ENCODE measurements around the gene CEP290. TPM values are rescaled to one million over a fixed set of nuclear protein-coding genes. Genes with fewer than 3 reads are reported as not detected.

The CEP290 gene
- total and polyA plus RNA-seq, 4 donors = 2.1 to 16.2 (median 8.1) TPM

DNA sequence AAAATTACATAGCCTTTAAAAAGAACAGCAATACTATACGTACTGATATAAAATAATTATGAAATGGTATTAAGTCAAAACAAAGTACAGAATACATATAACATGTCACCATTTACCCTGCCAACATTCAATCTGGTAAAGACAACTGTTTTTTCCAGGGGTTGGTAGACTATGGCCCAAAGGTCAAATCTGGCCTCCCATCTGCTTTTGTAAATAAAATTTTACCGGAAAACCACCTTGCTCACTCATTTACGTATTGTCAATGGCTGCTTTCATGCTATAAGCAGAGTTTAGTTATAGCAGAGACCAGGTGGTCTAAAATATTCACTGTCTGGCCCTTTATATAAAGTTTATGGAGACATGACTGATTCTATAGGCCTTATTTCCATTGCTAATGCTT lies 14.0 kb downstream of the CEP290 start:
- Histone ChIP-seq H3K36me3 (ENCODE audit: control insufficient read depth in 1 of 2, insufficient read depth in 2 of 2, low read length in 1 of 2) (peaks cover 2% of the 10 kb centered on the region in 2 donors), H3K4me3 (ENCODE audit: low read length in 2 of 2) (no peak overlapping the region), H3K27ac (ENCODE audit: low read depth in 1 of 2, low read length in 2 of 2) (no peak overlapping the region), H3K4me1 (ENCODE audit: control insufficient read depth in 1 of 2, insufficient read depth in 2 of 2, low read length in 2 of 2) (no peaks in the 10 kb centered on the region), H3K27me3 (ENCODE audit: control insufficient read depth in 1 of 2, insufficient read depth in 2 of 2, low read length in 1 of 2) (no peaks in the 10 kb centered on the region), H3K9me3 (ENCODE audit: control insufficient read depth, low read length) (no peaks in the 10 kb centered on the region)
- DNase-seq (no peak), ATAC-seq (ENCODE audit: low FRiP score) (no peak)
- 95 to 97% methylated on average over 3 of the region's 3 CpGs for WGBS, 2 donors
- intact Hi-C loops (cut with DNase I) = loop anchor here in 1 of 2 donors (10.0 kb wide), 1 partner anchor 83 kb away; no protein-coding TSS in a partner anchor

DNA sequence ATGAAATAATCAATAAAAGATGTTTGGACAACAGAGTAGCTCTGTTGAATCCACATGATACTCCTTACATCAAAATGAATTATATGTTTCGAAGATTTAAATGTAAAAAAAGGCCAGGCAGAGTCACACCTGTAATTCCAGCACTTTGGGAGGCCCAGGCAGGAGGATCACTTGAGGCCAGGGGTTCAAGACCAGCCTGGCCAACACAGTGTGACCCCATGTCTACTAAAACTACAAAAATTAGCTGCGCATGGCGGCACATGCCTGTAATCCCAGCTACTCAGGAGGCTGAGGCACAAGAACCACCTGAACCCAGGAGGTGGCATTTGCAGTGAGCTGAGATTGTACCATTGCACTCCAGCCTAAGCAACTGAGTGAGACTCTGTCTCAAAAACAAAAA lies 14.8 kb downstream of the CEP290 start:
- Histone ChIP-seq H3K4me1 (ENCODE audit: control insufficient read depth in 1 of 2, insufficient read depth in 2 of 2, low read length in 2 of 2) (no peaks in the 10 kb centered on the region), H3K4me3 (ENCODE audit: low read length in 2 of 2) (no peak overlapping the region), H3K36me3 (ENCODE audit: control insufficient read depth in 1 of 2, insufficient read depth in 2 of 2, low read length in 1 of 2) (peaks cover 2% of the 10 kb centered on the region in 2 donors), H3K27ac (ENCODE audit: low read depth in 1 of 2, low read length in 2 of 2) (no peak overlapping the region), H3K27me3 (ENCODE audit: control insufficient read depth in 1 of 2, insufficient read depth in 2 of 2, low read length in 1 of 2) (no peaks in the 10 kb centered on the region), H3K9me3 (ENCODE audit: control insufficient read depth, low read length) (no peaks in the 10 kb centered on the region)
- ATAC-seq (ENCODE audit: low FRiP score) (no peak), DNase-seq (no peak)
- 99% methylated on average over 3 of the region's 3 CpGs for WGBS, 2 donors
- intact Hi-C loops (cut with DNase I) = loop anchor here in 1 of 2 donors (10.0 kb wide), 1 partner anchor 82 kb away; no protein-coding TSS in a partner anchor

DNA sequence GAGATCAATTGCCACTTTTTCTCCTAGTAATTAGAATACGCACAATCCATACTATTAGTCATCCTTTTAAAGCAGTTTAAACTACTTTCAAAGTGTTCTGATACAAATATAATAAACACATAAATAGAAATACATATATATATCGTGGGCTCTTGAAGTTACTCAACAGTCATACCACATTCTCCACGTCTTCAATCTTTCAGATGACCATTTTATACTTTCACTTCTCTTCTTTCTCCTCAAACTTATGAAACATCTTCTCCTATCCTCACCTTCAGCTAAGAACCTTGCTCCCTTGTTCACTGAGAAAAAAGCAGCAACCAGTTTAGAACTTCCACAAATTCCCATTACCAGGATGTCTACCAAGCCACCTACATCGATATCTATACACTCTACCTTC lies 19.2 kb downstream of the CEP290 start:
- H3K4me1 ChIP-seq (ENCODE audit: control insufficient read depth in 1 of 2, insufficient read depth in 2 of 2, low read length in 2 of 2) = no peaks in the 10 kb centered on the region
- H3K9me3 ChIP-seq (ENCODE audit: control insufficient read depth, low read length) = no peaks in the 10 kb centered on the region
- ATAC-seq (ENCODE audit: low FRiP score) (no peak), DNase-seq (no peak)
- no peak overlapping the region for H3K4me3 ChIP-seq (ENCODE audit: low read length in 2 of 2)
- intact Hi-C loops (cut with DNase I) = loop anchor here in 1 of 2 donors (10.0 kb wide), 1 partner anchor 78 kb away; no protein-coding TSS in a partner anchor
- 70% methylated on average over 4 of the region's 4 CpGs for WGBS, 2 donors
- peaks cover 2% of the 10 kb centered on the region in 2 donors for H3K36me3 ChIP-seq (ENCODE audit: control insufficient read depth in 1 of 2, insufficient read depth in 2 of 2, low read length in 1 of 2)
- no peaks in the 10 kb centered on the region for H3K27me3 ChIP-seq (ENCODE audit: control insufficient read depth in 1 of 2, insufficient read depth in 2 of 2, low read length in 1 of 2)
- H3K27ac ChIP-seq (ENCODE audit: low read depth in 1 of 2, low read length in 2 of 2) = no peak overlapping the region

DNA sequence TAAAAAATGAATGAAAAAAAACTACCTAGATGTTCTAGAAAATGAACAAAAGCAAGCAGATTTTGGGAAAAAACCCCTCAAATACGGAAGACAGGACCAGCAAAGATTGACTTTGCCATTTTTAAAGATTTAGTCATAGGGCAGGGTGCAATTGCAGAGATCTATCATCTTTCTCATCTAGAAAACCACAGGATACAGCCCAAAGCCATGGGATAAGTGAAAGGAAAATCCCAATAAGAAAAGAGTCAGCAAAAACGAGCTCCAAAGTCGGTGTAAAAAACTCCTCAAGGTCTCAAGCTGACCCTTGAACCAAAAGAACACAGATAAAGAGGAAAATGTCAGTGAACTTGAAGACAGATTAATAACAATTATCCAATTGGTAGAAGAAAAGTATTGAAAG lies 28.0 kb downstream of the CEP290 start:
- ATAC-seq (ENCODE audit: low FRiP score) = no peak
- intact Hi-C loops (cut with DNase I) = no loop called here
- 32 to 39% methylated on average over 3 of the region's 3 CpGs for WGBS, 2 donors

DNA sequence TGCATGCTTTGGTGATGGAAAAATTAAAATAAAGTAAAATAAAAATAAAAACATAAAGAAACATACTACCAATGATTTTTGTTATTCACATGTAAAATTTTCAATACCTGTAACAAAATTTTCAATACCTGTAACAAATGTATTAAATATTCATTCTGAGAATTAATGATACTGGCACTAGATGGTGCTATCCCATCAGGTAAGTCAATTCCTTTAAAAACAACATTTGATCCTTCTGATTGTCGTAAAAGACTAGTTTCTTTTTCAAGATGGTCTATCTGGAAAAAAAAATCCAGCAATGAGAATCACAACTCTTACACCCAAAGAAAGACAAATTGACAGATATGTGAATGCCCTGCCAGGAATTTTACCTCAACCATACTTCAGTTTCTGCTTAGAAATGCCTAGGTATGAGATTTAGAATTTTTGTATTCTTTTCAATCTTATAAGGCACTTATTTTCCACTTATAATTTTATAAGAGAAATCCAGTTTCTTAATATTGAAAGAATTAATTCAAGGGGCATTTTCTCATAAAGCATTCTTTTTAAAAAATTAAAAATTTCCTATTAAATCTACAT lies 30.7 kb downstream of the CEP290 start:
- Histone ChIP-seq H3K4me1 (ENCODE audit: control insufficient read depth in 1 of 2, insufficient read depth in 2 of 2, low read length in 2 of 2) (no peaks in the 10 kb centered on the region), H3K36me3 (ENCODE audit: control insufficient read depth in 1 of 2, insufficient read depth in 2 of 2, low read length in 1 of 2) (no peaks in the 10 kb centered on the region), H3K4me3 (ENCODE audit: low read length in 2 of 2) (no peak overlapping the region), H3K27me3 (ENCODE audit: control insufficient read depth in 1 of 2, insufficient read depth in 2 of 2, low read length in 1 of 2) (no peaks in the 10 kb centered on the region), H3K9me3 (ENCODE audit: control insufficient read depth, low read length) (no peaks in the 10 kb centered on the region), H3K27ac (ENCODE audit: low read depth in 1 of 2, low read length in 2 of 2) (no peak overlapping the region)
- DNase-seq (no peak), ATAC-seq (ENCODE audit: low FRiP score) (no peak)
- intact Hi-C loops (cut with DNase I) = no loop called here
- WGBS, 2 donors = 5 to 8% methylated on average over 1 of the region's 1 CpG

More for the DNA sequence above, 28.0 kb downstream of the CEP290 start:
- no peaks in the 10 kb centered on the region for H3K27me3 ChIP-seq (ENCODE audit: control insufficient read depth in 1 of 2, insufficient read depth in 2 of 2, low read length in 1 of 2)
- no peaks in the 10 kb centered on the region for H3K36me3 ChIP-seq (ENCODE audit: control insufficient read depth in 1 of 2, insufficient read depth in 2 of 2, low read length in 1 of 2)
- H3K4me1 ChIP-seq (ENCODE audit: control insufficient read depth in 1 of 2, insufficient read depth in 2 of 2, low read length in 2 of 2) = no peaks in the 10 kb centered on the region
- H3K9me3 ChIP-seq (ENCODE audit: control insufficient read depth, low read length) = no peaks in the 10 kb centered on the region
- no peak overlapping the region for H3K4me3 ChIP-seq (ENCODE audit: low read length in 2 of 2)
- no peak for DNase-seq
- H3K27ac ChIP-seq (ENCODE audit: low read depth in 1 of 2, low read length in 2 of 2) = no peak overlapping the region

DNA sequence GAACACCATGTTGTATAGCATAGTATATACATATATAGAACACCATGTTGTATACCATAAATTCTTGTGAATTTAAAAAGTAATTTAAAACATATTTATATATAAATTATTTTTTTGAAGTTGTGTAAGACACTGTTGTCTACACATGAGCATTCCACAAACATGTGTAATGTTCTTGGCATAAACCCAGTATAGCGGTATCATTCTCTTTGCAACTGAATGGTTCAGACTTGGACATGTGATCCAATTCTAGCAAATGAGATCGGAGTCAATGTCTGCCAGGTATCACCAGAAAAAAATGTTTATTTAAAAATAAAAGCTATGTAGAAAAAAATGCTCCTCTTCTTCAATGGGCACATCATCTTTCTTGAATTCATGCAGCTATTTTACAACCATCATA lies 33.9 kb downstream of the CEP290 start:
- Histone ChIP-seq H3K36me3 (ENCODE audit: control insufficient read depth in 1 of 2, insufficient read depth in 2 of 2, low read length in 1 of 2) (no peaks in the 10 kb centered on the region), H3K27ac (ENCODE audit: low read depth in 1 of 2, low read length in 2 of 2) (no peak overlapping the region), H3K27me3 (ENCODE audit: control insufficient read depth in 1 of 2, insufficient read depth in 2 of 2, low read length in 1 of 2) (no peaks in the 10 kb centered on the region), H3K9me3 (ENCODE audit: control insufficient read depth, low read length) (no peaks in the 10 kb centered on the region), H3K4me3 (ENCODE audit: low read length in 2 of 2) (no peak overlapping the region), H3K4me1 (ENCODE audit: control insufficient read depth in 1 of 2, insufficient read depth in 2 of 2, low read length in 2 of 2) (no peaks in the 10 kb centered on the region)
- ATAC-seq (ENCODE audit: low FRiP score) = no peak
- intact Hi-C loops (cut with DNase I) = no loop called here
- no peak for DNase-seq
- WGBS, 2 donors = 94 to 95% methylated on average over 2 of the region's 2 CpGs

DNA sequence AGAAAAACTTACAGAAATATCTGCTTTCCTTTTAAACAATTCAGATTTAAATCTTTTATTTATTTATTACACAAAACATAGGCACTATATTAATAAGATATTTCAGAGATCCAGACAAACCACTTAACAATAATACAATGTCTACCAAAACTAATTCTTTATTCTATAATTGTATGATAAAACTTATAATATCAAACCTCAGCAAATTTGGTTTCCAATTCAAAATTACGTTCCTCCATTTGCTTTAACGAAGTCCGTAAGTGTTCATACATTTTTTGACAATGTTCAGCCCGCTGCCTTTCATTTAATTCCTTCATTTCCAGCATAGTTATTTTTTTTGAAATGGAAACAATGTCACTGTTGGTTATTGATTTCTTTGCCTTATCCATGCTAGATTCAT lies 48.3 kb downstream of the CEP290 start:
- Histone ChIP-seq H3K4me3 (ENCODE audit: low read length in 2 of 2) (no peak overlapping the region), H3K27me3 (ENCODE audit: control insufficient read depth in 1 of 2, insufficient read depth in 2 of 2, low read length in 1 of 2) (no peaks in the 10 kb centered on the region), H3K9me3 (ENCODE audit: control insufficient read depth, low read length) (no peaks in the 10 kb centered on the region), H3K4me1 (ENCODE audit: control insufficient read depth in 1 of 2, insufficient read depth in 2 of 2, low read length in 2 of 2) (no peaks in the 10 kb centered on the region), H3K36me3 (ENCODE audit: control insufficient read depth in 1 of 2, insufficient read depth in 2 of 2, low read length in 1 of 2) (peaks cover 0 to 3% of the 10 kb centered on the region in 2 donors), H3K27ac (ENCODE audit: low read depth in 1 of 2, low read length in 2 of 2) (no peak overlapping the region)
- DNase-seq (no peak), ATAC-seq (ENCODE audit: low FRiP score) (no peak)
- intact Hi-C loops (cut with DNase I) = no loop called here
- WGBS, 2 donors = 94% methylated on average over 4 of the region's 4 CpGs

DNA sequence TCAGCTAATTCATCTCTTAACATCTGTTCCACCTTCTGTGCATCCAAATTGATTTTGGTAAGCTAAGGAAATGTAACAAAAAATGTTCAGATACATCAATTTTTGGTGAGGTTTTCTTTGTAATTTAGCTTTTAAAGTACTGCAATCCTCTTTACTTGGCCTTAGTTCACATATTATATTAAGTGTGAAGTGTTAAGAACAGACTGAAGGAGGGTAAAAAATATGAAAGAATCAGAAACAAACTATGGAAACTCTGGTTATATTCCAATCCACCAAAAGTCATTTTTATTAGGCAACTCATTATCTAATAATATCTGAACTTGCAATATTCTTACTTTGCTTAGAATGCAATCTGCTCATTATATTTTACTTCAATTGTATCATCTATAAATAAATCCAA lies 49.1 kb downstream of the CEP290 start:
- no peaks in the 10 kb centered on the region for H3K9me3 ChIP-seq (ENCODE audit: control insufficient read depth, low read length)
- H3K27ac ChIP-seq (ENCODE audit: low read depth in 1 of 2, low read length in 2 of 2) = no peak overlapping the region
- no peaks in the 10 kb centered on the region for H3K27me3 ChIP-seq (ENCODE audit: control insufficient read depth in 1 of 2, insufficient read depth in 2 of 2, low read length in 1 of 2)
- ATAC-seq (ENCODE audit: low FRiP score) = no peak
- intact Hi-C loops (cut with DNase I) = no loop called here
- H3K36me3 ChIP-seq (ENCODE audit: control insufficient read depth in 1 of 2, insufficient read depth in 2 of 2, low read length in 1 of 2) = peaks cover 0 to 3% of the 10 kb centered on the region in 2 donors
- no peak for DNase-seq
- no peak overlapping the region for H3K4me3 ChIP-seq (ENCODE audit: low read length in 2 of 2)
- no peaks in the 10 kb centered on the region for H3K4me1 ChIP-seq (ENCODE audit: control insufficient read depth in 1 of 2, insufficient read depth in 2 of 2, low read length in 2 of 2)

DNA sequence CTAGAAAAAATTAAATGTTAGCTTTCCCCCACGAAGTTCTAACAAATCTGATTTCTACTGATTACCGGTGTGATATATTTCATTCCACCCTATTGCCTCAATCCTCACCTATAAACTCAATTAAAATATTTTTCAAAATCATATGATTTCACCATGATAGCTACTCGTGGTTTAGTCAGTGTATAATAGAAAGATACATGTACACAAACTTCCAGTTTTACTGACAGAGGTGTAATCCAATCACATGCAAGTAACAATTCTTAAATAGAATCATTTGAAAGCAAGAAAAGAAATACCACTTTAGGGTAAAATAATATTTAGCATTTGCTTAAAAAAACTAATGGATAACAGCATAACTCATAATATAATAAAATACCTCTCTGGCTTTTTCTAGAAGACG lies 57.7 kb downstream of the CEP290 start:
- H3K9me3 ChIP-seq (ENCODE audit: control insufficient read depth, low read length) = no peaks in the 10 kb centered on the region
- H3K27me3 ChIP-seq (ENCODE audit: control insufficient read depth in 1 of 2, insufficient read depth in 2 of 2, low read length in 1 of 2) = no peaks in the 10 kb centered on the region
- ATAC-seq (ENCODE audit: low FRiP score) (no peak), DNase-seq (no peak)
- H3K4me3 ChIP-seq (ENCODE audit: low read length in 2 of 2) = no peak overlapping the region
- intact Hi-C loops (cut with DNase I) = no loop called here
- H3K27ac ChIP-seq (ENCODE audit: low read depth in 1 of 2, low read length in 2 of 2) = no peak overlapping the region
- no peaks in the 10 kb centered on the region for H3K36me3 ChIP-seq (ENCODE audit: control insufficient read depth in 1 of 2, insufficient read depth in 2 of 2, low read length in 1 of 2)
- no peaks in the 10 kb centered on the region for H3K4me1 ChIP-seq (ENCODE audit: control insufficient read depth in 1 of 2, insufficient read depth in 2 of 2, low read length in 2 of 2)
- WGBS, 2 donors = 77 to 86% methylated on average over 4 of the region's 4 CpGs

Data from aorta (tissue), 5 donors.